ENCODE data around the gene CBY3. TPM values are rescaled to one million over a fixed set of nuclear protein-coding genes. Genes with fewer than 3 reads are reported as not detected.
A peak's percentile ranks its signal among the peaks of the same experiment; 100 is the strongest.
"Not testable (repeated sequence)": the region's sequence is repeated elsewhere in the genome, so short reads cannot be mapped to it uniquely, and the experiment has no call there.

Gene CBY3
- total RNA-seq, 3 donors from 2014 or later, result not detected

DNA sequence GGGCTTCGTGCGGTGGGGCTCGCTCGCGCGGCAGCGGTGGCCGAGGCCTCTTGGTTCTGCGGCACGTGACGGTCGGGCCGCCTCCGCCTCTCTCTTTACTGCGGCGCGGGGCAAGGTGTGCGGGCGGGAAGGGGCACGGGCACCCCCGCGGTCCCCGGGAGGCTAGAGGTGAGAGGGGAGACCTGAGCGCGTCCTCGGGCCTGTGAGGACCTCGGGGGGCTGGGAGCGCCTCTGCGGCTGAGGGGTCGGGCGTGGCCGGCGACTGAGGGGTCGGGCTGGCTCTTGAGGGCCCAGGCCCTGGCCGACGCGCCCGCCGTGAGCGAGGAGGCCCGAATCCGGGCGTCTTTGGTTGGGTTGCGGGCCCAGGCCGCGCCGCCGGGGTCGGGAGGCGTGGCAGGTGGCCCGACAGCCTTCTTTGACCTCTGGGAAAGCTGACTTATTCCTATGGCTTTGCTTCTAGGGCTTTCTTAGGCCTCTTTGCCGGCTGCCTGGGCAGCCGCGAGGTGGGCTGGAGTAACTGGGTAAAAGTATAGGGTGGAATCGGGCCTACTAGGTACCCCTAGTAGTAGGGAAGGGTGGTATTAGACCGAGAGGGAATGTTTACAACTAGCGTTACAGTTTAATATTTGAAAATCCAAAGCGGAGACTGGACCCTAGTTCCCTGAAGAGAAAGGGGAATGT, 18.2 kb upstream of the CBY3 start, which contains the start of gene CANX:
Gene CANX, plus strand, starts transcription at position 33 of the 681 bp plus-strand sequence. CDS start 6,715 bp downstream, outside the sequence.
- no peaks in the 10 kb centered on the region for H3K36me3 ChIP-seq (ENCODE audit: low read depth)
- DNase-seq (no peak), ATAC-seq (peak; percentile 22)
- TF ChIP-seq, protein P1, sequence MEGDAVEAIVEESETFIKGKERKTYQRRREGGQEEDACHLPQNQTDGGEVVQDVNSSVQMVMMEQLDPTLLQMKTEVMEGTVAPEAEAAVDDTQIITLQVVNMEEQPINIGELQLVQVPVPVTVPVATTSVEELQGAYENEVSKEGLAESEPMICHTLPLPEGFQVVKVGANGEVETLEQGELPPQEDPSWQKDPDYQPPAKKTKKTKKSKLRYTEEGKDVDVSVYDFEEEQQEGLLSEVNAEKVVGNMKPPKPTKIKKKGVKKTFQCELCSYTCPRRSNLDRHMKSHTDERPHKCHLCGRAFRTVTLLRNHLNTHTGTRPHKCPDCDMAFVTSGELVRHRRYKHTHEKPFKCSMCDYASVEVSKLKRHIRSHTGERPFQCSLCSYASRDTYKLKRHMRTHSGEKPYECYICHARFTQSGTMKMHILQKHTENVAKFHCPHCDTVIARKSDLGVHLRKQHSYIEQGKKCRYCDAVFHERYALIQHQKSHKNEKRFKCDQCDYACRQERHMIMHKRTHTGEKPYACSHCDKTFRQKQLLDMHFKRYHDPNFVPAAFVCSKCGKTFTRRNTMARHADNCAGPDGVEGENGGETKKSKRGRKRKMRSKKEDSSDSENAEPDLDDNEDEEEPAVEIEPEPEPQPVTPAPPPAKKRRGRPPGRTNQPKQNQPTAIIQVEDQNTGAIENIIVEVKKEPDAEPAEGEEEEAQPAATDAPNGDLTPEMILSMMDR (IDR thresholded peaks at IDR 0.05), result no peak
- H3K4me3 ChIP-seq, result peak within 1 kb of the TSS; percentile 86
- H3K9me3 ChIP-seq, result no peaks in the 10 kb centered on the region
- intact Hi-C loops (cut with DNase I, micrococcal nuclease), result no loop called here
- peaks cover 14% of the 10 kb centered on the region for H3K4me1 ChIP-seq (ENCODE audit: low read depth)

DNA sequence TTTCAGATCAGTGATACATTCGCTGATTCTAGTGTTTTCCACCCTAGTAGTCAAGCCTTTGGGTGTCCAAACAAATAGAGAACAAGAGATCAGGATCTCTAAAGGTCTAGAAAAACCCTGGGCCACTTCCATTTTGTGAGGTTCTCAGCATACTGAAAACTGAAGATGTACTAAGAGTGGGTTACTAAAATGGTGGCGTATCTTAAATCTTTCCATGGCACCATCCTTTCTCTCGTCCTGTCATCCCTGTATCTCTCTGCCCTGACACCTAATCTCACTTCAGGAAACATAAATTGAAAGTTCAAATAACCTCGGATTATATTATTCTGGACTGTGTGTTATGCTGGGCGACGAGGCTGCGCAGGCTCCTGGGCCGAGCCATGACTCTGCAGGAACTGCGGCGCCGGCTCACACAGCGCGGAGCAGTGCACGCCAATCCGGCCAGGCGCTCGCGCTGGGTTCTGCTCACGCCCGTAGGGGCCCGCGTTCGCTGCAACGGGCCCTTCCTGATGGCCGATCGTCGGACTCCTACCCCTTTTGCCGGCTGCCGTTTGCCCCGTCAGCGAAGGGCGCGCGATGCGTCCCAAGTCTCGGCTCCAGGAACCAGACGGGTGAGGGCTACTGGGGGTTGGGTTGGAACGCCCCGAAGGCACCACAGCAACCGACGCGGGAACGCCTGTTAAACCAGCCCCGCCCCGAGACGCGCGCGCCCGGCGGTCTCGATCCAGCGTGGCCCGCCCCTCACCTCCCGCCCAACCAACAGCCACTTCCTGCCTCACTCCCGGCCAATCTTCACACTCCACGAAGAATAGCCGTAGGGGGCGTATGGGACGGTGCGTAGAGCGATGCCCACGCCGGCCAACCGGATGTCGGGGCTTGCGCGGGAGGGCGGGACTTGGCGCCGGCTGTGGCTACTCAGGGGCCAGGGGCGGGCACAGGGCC, 17.4 kb upstream of the CBY3 start:
- Histone ChIP-seq H3K36me3 (ENCODE audit: low read depth) (no peaks in the 10 kb centered on the region), H3K4me3 (peak overlapping the region; percentile 86), H3K4me1 (ENCODE audit: low read depth) (peaks cover 14% of the 10 kb centered on the region), H3K9me3 (no peaks in the 10 kb centered on the region)
- DNase-seq, result peak; percentile 99
- intact Hi-C loops (cut with DNase I, micrococcal nuclease), result no loop called here
- ATAC-seq, result peak; percentile 93
- TF ChIP-seq, protein P1 (IDR thresholded peaks at IDR 0.05), result no peak

DNA sequence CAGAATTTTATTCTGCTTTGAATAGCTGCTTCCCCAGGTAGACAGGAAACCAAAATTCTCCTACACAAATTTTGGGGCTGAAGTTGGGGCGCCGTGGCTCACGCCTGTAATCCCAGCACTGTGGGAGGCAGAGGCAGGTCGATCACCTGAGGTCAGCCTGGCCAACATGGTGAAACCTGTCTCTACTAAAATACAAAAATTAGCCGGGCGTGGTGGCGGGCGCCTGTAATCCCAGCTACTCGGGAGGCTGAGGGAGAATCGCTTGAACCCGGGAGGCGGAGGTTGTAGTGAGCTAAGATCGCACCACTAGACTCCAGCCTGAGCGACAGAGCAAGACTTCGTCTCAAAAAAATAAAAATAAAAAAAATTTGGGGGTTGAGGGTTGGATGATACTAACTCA, 16.7 kb upstream of the CBY3 start:
- H3K36me3 ChIP-seq (ENCODE audit: low read depth); H3K9me3 ChIP-seq; intact Hi-C loops (cut with DNase I, micrococcal nuclease); ATAC-seq; H3K4me3 ChIP-seq: not testable (repeated sequence)
- peak in 2 of 3 donors; percentile 12 to 36 for DNase-seq
- peaks cover 14% of the 10 kb centered on the region for H3K4me1 ChIP-seq (ENCODE audit: low read depth)

DNA sequence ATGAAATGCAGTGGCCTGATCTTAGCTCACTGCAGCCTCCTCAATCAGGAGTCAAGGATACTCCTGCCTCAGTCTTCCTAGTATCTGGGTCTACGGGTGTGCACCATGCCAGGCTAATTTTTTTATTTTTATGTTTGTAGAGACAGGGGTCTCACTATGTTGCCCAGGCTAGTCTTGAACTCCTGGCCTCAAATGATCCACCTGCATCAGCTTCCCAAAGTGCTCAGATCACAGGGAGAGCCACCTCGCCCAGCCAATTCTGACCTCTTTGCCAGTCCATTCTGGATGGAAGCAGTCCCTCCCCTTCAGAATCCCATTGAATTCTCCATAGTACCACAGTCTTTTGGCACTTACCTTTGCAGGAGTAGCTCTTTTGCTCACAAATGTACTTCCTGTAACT, 16.3 kb upstream of the CBY3 start:
- H3K36me3 ChIP-seq (ENCODE audit: low read depth), result no peaks in the 10 kb centered on the region
- no peak for ATAC-seq
- TF ChIP-seq, protein P1 (IDR thresholded peaks at IDR 0.05), result no peak
- no peaks in the 10 kb centered on the region for H3K9me3 ChIP-seq
- intact Hi-C loops (cut with DNase I, micrococcal nuclease), result no loop called here
- H3K4me1 ChIP-seq (ENCODE audit: low read depth), result peaks cover 14% of the 10 kb centered on the region
- no peak overlapping the region for H3K4me3 ChIP-seq
- no peak for DNase-seq

DNA sequence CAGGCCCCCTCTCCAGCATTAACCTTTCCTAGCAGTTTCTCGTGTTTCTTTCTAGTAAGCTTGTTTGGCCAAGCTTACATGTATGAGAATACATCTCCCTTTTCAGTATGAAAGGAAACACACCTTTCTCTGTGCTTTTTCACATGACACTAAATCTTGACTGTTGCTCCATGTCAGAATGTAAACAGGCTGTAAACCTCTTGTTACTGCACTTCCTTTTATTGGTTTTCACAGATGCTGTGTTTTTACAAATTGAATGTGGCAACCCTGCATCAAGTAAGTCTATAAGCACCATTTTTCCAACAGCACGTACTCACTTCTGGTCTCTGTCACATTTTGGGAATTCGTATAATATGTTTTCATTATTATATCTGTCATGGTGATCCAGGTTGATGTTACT, 15.8 kb upstream of the CBY3 start:
- Histone ChIP-seq H3K4me3 (no peak overlapping the region), H3K4me1 (ENCODE audit: low read depth) (peaks cover 14% of the 10 kb centered on the region), H3K9me3 (no peaks in the 10 kb centered on the region), H3K36me3 (ENCODE audit: low read depth) (no peaks in the 10 kb centered on the region)
- TF ChIP-seq, protein P1 (IDR thresholded peaks at IDR 0.05), result no peak
- DNase-seq, result no peak
- no peak for ATAC-seq
- intact Hi-C loops (cut with DNase I, micrococcal nuclease), result no loop called here

DNA sequence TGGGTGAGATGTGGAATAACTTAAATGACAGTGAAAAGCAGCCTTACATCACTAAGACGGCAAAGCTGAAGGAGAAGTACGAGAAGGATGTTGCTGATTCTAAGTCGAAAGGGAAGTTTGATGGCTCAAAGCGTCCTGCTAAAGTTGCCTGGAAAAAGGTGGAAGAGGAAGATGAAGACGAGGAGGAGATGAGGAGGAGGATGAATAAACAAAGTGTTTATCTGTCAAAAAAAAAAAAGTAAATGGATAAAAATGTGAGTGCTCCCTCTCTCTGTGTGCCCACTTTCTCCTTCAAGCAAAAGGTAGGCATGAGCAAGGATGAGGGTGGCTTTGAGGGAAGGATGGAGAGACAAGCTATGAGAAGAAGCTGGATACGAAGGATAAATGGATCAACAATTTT, 13.7 kb upstream of the CBY3 start:
- H3K9me3 ChIP-seq, result no peaks in the 10 kb centered on the region
- no peaks in the 10 kb centered on the region for H3K36me3 ChIP-seq (ENCODE audit: low read depth)
- no peak for DNase-seq
- intact Hi-C loops (cut with DNase I, micrococcal nuclease), result no loop called here
- H3K4me1 ChIP-seq (ENCODE audit: low read depth), result peaks cover 14% of the 10 kb centered on the region
- TF ChIP-seq, protein P1 (IDR thresholded peaks at IDR 0.05), result no peak
- no peak overlapping the region for H3K4me3 ChIP-seq
- no peak for ATAC-seq

DNA sequence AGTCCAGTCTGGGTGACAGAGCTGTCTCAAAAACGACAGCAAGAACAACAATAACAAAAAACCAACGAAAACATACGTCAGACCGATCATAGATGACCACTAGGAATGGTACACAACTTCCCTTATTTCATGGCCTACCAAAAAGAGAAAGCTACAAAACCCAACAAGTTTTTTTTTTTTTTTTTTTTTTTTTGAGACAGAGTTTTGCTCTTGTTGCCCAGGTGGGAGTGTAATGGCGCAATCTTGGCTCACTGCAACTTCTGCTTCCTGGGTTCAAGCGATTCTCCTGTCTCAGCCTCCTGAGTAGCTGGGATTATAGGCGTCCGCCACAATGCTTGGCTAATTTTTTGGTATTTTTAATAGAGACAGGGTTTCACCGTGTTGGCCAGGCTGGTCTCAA, 8.4 kb upstream of the CBY3 start:
- intact Hi-C loops (cut with DNase I, micrococcal nuclease); ATAC-seq; H3K9me3 ChIP-seq: not testable (repeated sequence)

More for the DNA sequence above, 8.4 kb upstream of the CBY3 start:
- H3K4me3 ChIP-seq; H3K4me1 ChIP-seq (ENCODE audit: low read depth); H3K36me3 ChIP-seq (ENCODE audit: low read depth): not testable (repeated sequence)
- DNase-seq, result peak in 1 of 3 donors; percentile 4

All from mucosa of descending colon (tissue), 3 donors.